Transverse colon (tissue), 4 donors: ENCODE measurements around the gene SLC7A10. TPM values are rescaled to one million over a fixed set of nuclear protein-coding genes. Genes with fewer than 3 reads are reported as not detected.

Source experiments
- DNase-seq: peaks from one replicate; pipeline ENCODE4 v3.0.0-alpha.2; 2019
- H3K27ac ChIP-seq, 4 donors: fragments of 200-600 bp; sonication (generic); 2 replicates each; pipeline ENCODE4 v1.5.1; 2016 to 2018; ENCODE audit warnings: inconsistent platforms in 4 of 4
- H3K27me3 ChIP-seq: fragments of 200-600 bp; sonication (generic); 2 replicates; pipeline ENCODE4 v1.5.1; 2017; ENCODE audit warnings: inconsistent platforms
- H3K36me3 ChIP-seq, 4 donors: fragments of 200-600 bp; sonication (generic); 2 replicates each; pipeline ENCODE4 v1.5.1; 2017 to 2019; ENCODE audit warnings: inconsistent platforms in 4 of 4
- H3K4me1 ChIP-seq, 4 donors: fragments of 200-600 bp; sonication (generic); 2 replicates each; pipeline ENCODE4 v1.5.1; 2017 to 2020; ENCODE audit warnings: inconsistent platforms in 4 of 4
- H3K4me3 ChIP-seq, 4 donors: fragments of 200-600 bp; sonication (generic); 1 replicate in 1 of 4; 2 replicates in 3 of 4; pipeline versions ENCODE4 v1.5.1 to v1.6.1; 2017 to 2019; ENCODE audit warnings: inconsistent platforms in 4 of 4
- H3K9me3 ChIP-seq, 2 donors: fragments of 200-600 bp; sonication (generic); 2 replicates each; pipeline ENCODE4 v1.5.1; 2017 to 2019; ENCODE audit warnings: inconsistent platforms in 2 of 2
- EP300 ChIP-seq: sonication (generic); formaldehyde crosslinking; IDR thresholded peaks from one replicate; pipeline ENCODE4 v1.6.1; 2017; ENCODE audit warnings: antibody characterized with exemption, low read depth
- POLR2A ChIP-seq: fragments of 450-650 bp; IDR thresholded peaks from one replicate; pipeline ENCODE4 v1.6.1; 2016; ENCODE audit warnings: antibody characterized with exemption, mild to moderate bottlenecking, moderate library complexity
- POLR2AphosphoS5 ChIP-seq, 3 donors: sonication (generic); formaldehyde crosslinking; IDR thresholded peaks; one replicate each; pipeline ENCODE4 v1.6.1; 2016; ENCODE audit warnings: antibody characterized with exemption in 3 of 3
- WGBS, 2 donors: methylation state at CpG; one replicate each; pipeline ENCODE4 v1.1.5; 2018; ENCODE audit warnings: low coverage in 1 of 2; 5-methylcytosine and 5-hydroxymethylcytosine counted together
- in situ Hi-C, 4 donors: fragments of 200-750 bp; cut with MboI; loops; one replicate each; pipeline versions ENCODE4 v1.15.0 to v1.15.1; 2017; ENCODE audit warnings: low sequenced_read_pairs in 3 of 4, low pct_ligation_motif_present in 1 of 4, low pct_unique_long_range_greater_than_20kb in 1 of 4
- intact Hi-C: fragments of 100-400 bp; cut with DNase I; formaldehyde crosslinking; loops from one replicate; pipeline ENCODE4 v1.15.1; 2023; ENCODE audit warnings: low total_unique reads
- total RNA-seq, 4 donors: library from RNA; depleted of rRNA; stranded (reverse); fragments of >200 nt; gene quantifications; one replicate each; pipeline ENCODE4 v1.1.0, GENCODE V29; 2016
- TF ChIP-seq, protein P1 (sequence below), 5 experiments: fragments of 200-600 bp in 3 of 5; fragments of 450-650 bp in 2 of 5; sonication (generic) in 3 of 5; IDR thresholded peaks; 1 replicate in 2 of 5; 2 replicates in 3 of 5; pipeline ENCODE4 v1.5.1; 2016 to 2017; ENCODE audit warnings: antibody characterized with exemption in 5 of 5, inconsistent platforms in 3 of 5, mild to moderate bottlenecking in 2 of 5, moderate library complexity in 1 of 5

SLC7A10 gene
- total RNA-seq, 4 donors from 2014 or later: 0.48 TPM; not detected in 3

DNA sequence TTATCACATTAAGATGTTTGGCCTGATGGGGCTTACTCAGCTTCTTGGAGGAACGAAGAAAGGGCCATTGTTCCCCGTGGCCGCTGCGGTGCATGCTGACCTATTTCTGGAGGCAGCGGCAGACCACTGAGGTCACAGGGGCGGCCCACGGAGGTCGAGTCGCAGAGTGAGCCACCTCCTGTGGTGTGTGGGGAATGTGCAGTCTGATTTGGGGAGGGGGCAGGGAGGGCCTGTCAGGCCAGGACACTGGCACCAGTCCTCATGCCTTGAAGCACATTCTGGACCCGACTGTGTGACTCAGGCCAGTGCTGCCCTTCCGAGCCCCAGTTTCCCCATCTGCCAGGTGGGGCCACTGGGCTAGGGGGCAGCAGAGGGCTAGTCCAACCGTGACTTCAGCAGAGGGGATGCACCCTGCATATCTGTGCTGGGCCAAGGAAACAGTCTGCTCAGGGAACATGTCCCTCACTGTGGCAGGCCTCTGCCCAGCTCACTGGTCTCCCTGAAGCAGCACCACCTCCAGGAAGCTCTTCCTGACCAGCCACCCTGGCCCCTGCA, 6.3 kb downstream of the SLC7A10 start:
- Histone ChIP-seq H3K27me3 (peaks cover 30% of the 10 kb centered on the region), H3K9me3 (no peaks in the 10 kb centered on the region), H3K27ac (no peak overlapping the region), H3K4me1 (no peaks in the 10 kb centered on the region), H3K36me3 (no peaks in the 10 kb centered on the region), H3K4me3 (no peak overlapping the region)
- TF ChIP-seq POLR2AphosphoS5 (IDR thresholded peaks at IDR 0.05): no peak
- no peak for TF ChIP-seq POLR2A
- TF ChIP-seq EP300: no peak
- TF ChIP-seq, protein P1, sequence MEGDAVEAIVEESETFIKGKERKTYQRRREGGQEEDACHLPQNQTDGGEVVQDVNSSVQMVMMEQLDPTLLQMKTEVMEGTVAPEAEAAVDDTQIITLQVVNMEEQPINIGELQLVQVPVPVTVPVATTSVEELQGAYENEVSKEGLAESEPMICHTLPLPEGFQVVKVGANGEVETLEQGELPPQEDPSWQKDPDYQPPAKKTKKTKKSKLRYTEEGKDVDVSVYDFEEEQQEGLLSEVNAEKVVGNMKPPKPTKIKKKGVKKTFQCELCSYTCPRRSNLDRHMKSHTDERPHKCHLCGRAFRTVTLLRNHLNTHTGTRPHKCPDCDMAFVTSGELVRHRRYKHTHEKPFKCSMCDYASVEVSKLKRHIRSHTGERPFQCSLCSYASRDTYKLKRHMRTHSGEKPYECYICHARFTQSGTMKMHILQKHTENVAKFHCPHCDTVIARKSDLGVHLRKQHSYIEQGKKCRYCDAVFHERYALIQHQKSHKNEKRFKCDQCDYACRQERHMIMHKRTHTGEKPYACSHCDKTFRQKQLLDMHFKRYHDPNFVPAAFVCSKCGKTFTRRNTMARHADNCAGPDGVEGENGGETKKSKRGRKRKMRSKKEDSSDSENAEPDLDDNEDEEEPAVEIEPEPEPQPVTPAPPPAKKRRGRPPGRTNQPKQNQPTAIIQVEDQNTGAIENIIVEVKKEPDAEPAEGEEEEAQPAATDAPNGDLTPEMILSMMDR (IDR thresholded peaks at IDR 0.05): no peak
- DNase-seq: no peak
- 70% methylated on average over 10 of the region's 12 CpGs; no CpG with 5 or more reads in 1 of the 2 donors for WGBS, 2 donors
- in situ Hi-C loops: no loop called here
- intact Hi-C loops: no loop called here

GRCh38 chr19:33217881-33218280, 7.8 kb downstream of the SLC7A10 start:
- H3K4me1 ChIP-seq: no peaks in the 10 kb centered on the region
- in situ Hi-C loops (no loop called here), intact Hi-C loops (no loop called here)
- H3K27ac ChIP-seq: no peak overlapping the region
- TF ChIP-seq POLR2AphosphoS5 (IDR thresholded peaks at IDR 0.05) (no peak), EP300 (no peak), POLR2A (no peak)
- TF ChIP-seq, protein P1 (IDR thresholded peaks at IDR 0.05): no peak
- H3K27me3 ChIP-seq: peaks cover 16% of the 10 kb centered on the region
- H3K36me3 ChIP-seq: no peaks in the 10 kb centered on the region
- H3K4me3 ChIP-seq: no peak overlapping the region
- DNase-seq: no peak
- no peaks in the 10 kb centered on the region for H3K9me3 ChIP-seq
- WGBS, 2 donors: 78% methylated on average over 7 of the region's 8 CpGs; no CpG with 5 or more reads in 1 of the 2 donors

DNA sequence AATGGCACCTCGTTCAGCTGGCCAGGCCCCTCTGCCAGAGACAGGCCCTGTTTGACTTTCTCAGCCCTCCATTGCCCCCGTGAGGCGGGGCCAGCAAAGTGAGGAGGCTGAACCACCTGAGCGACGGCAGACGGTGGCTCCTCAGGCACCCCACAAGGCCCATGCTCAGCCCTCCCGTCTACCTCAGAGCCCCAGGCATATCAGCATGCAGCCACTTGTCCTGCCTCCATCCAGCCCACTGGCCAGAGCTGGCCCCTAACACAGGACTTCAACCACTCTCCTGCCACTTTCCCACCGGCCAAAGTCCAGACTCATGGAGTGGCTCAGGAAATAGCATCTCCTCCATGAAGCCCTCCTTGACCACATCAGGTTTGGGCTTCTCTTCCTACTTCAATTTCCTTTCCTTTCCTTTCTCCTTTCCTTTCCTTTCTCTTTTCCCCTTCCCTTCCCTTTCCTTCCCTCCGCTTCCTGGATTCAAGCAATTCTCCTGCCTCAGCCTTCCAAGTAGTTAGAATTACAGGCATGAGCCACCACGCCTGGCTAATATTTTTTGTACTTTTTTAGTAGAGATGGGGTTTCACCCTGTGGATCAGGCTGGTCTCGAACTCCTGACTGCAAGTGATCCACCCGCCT, 9.3 kb downstream of the SLC7A10 start:
- peaks cover 2% of the 10 kb centered on the region for H3K27me3 ChIP-seq
- no peaks in the 10 kb centered on the region for H3K4me1 ChIP-seq
- in situ Hi-C loops: no loop called here
- no peaks in the 10 kb centered on the region for H3K36me3 ChIP-seq
- DNase-seq: no peak
- no peak overlapping the region for H3K4me3 ChIP-seq
- intact Hi-C loops: no loop called here
- no peak for TF ChIP-seq POLR2AphosphoS5 (IDR thresholded peaks at IDR 0.05)
- no peak for TF ChIP-seq POLR2A
- TF ChIP-seq EP300: no peak
- TF ChIP-seq, protein P1 (IDR thresholded peaks at IDR 0.05): no peak
- 73 to 87% methylated on average over 4 to 12 of the region's 12 CpGs for WGBS, 2 donors
- no peak overlapping the region for H3K27ac ChIP-seq
- no peaks in the 10 kb centered on the region for H3K9me3 ChIP-seq

DNA sequence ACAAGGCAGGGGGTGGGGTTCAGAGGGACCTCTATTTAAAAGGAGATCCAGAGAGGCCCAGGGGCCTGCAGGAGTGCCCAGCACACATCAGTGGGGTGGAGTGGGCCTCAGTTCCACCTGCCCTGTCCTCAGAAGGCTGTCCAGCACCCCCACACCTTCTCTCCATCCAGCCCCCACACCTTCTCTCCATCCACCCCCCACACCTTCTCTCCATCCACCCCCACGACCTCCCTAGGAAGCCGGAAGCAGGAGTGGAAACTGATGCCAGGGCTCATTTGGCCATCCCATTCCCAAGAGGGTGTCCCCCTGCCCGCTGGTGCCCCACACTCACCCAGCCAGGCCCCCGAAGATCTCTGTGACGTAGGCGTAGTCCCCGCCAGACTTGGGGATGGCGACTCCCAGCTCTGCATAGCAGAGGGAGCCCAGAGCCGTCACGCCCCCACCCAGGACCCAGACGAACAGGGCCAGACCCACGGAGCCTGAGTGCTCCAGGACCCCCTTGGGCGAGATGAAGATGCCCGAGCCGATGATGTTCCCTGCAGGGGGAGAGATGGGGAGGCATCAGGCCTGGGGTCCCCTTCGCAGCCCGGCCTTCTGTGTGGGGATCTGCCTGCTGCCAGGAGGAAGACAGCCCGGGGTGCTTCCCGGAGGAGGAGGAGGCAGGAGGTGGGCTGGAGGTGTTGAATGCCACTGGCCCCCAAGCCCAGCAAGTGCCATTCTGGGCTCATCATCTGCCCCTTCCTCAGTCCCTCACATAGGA, 10.0 kb downstream of the SLC7A10 start:
- DNase-seq: no peak
- in situ Hi-C loops: no loop called here
- H3K36me3 ChIP-seq: no peaks in the 10 kb centered on the region
- H3K4me3 ChIP-seq: no peak overlapping the region
- intact Hi-C loops: no loop called here
- no peak overlapping the region for H3K27ac ChIP-seq
- TF ChIP-seq POLR2AphosphoS5 (IDR thresholded peaks at IDR 0.05): no peak
- no peak for TF ChIP-seq POLR2A
- no peak for TF ChIP-seq EP300
- no peaks in the 10 kb centered on the region for H3K27me3 ChIP-seq
- H3K4me1 ChIP-seq: no peaks in the 10 kb centered on the region
- WGBS, 2 donors: 83 to 87% methylated on average over 2 to 19 of the region's 19 CpGs
- no peaks in the 10 kb centered on the region for H3K9me3 ChIP-seq
